Activated T-cell treated with anti-CD3 and anti-CD28 coated beads, Interleukin-2, amount 50 U/mL, for 72 hours (primary cell): ENCODE data around the gene RNF43. TPM values are rescaled to one million over a fixed set of nuclear protein-coding genes. Genes with fewer than 3 reads are reported as not detected.
A peak's percentile ranks its signal among the peaks of the same experiment; 100 is the strongest.
"Not testable (repeated sequence)": the region's sequence is repeated elsewhere in the genome, so short reads cannot be mapped to it uniquely, and the experiment has no call there.

ENCODE experiments used
- ATAC-seq, 2 donors: fragments of 150-1000 bp; cut with Tn5 transposase; replicated peaks in 1 of 2; 2 replicates each; pipeline ENCODE4 v1.10.0; 2021; ENCODE audit warnings: moderate library complexity in 2 of 2, mild to moderate bottlenecking in 1 of 2
- DNase-seq, 2 donors: peaks; one replicate each; pipeline ENCODE4 v3.0.0; 2021 to 2022; ENCODE audit warnings: mixed read lengths in 1 of 2
- H3K27ac Mint-ChIP-seq: one replicate; pipeline ENCODE4 v1.8.0; 2022; ENCODE audit warnings: mild to moderate bottlenecking, moderate library complexity, mixed read lengths
- H3K27me3 Mint-ChIP-seq: one replicate; pipeline ENCODE4 v1.8.0; 2022; ENCODE audit warnings: low read depth, mixed read lengths
- H3K36me3 Mint-ChIP-seq, 2 donors: one replicate each; pipeline ENCODE4 v1.8.0; 2022; ENCODE audit warnings: mixed read lengths in 2 of 2, mild to moderate bottlenecking in 1 of 2; ENCODE audit not compliant: insufficient read depth in 2 of 2
- H3K4me1 Mint-ChIP-seq: one replicate; pipeline ENCODE4 v1.8.0; 2022; ENCODE audit warnings: low read depth, mixed read lengths
- H3K4me3 Mint-ChIP-seq, 2 donors: one replicate each; pipeline ENCODE4 v1.8.0; 2022; ENCODE audit warnings: mild to moderate bottlenecking in 2 of 2, mixed read lengths in 2 of 2, moderate library complexity in 2 of 2
- H3K9me3 Mint-ChIP-seq, 2 donors: one replicate each; pipeline ENCODE4 v1.8.0; 2022; ENCODE audit warnings: mixed read lengths in 2 of 2
- total RNA-seq, 2 donors: library from RNA; stranded (reverse); gene quantifications; one replicate each; pipeline ENCODE4 v1.2.3, GENCODE V29; 2022

RNF43 gene
- total RNA-seq, 2 donors from 2014 or later: 2.6 to 3.4 TPM

DNA sequence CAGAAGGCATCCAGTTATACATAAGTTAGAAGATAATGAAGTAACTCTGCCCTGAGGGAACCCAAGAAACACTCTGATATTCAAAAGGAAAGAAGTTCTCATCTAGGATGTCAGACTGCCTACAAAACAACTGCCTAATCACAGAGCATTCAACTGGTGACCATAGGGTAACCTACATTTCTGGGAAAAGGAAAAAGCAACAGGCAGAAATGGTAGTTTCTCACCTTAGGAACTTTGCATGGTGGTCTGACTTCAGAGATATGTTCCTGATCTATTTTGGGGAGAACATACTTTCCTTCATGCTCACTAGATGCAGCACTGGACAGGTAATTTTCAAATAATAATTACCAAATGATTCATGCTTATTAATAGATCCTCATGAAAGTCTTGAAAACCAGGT lies 16.5 kb downstream of the RNF43 start:
- H3K4me3 Mint-ChIP-seq: no peak overlapping the region
- H3K36me3 Mint-ChIP-seq: no peaks in the 10 kb centered on the region
- no peak for DNase-seq
- ATAC-seq: no peak
- H3K27ac Mint-ChIP-seq: no peak overlapping the region
- H3K9me3 Mint-ChIP-seq: no peaks in the 10 kb centered on the region
- no peaks in the 10 kb centered on the region for H3K27me3 Mint-ChIP-seq
- peaks cover 11% of the 10 kb centered on the region for H3K4me1 Mint-ChIP-seq

DNA sequence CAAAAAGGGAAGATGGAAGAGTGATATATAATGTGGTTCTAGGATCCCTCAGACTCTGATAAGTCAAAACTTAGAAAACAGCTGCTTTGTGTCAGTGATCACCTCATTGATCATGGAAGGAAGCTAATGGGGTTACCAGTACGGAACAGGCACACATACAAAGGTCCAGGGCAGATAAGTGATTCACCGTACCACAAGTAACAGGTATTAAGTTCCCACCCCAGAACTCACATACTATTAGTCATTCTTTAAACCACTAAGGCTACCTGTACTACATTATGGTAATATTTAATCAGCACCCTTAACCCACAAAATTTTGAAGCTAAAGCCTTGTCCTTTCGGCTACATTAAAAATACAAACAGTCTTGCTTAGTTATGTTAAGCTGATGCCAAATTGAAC lies 17.4 kb downstream of the RNF43 start:
- no peak overlapping the region for H3K27ac Mint-ChIP-seq
- H3K4me1 Mint-ChIP-seq: peaks cover 11% of the 10 kb centered on the region
- no peaks in the 10 kb centered on the region for H3K36me3 Mint-ChIP-seq
- no peak for DNase-seq
- no peak overlapping the region for H3K4me3 Mint-ChIP-seq
- no peaks in the 10 kb centered on the region for H3K27me3 Mint-ChIP-seq
- ATAC-seq: no peak
- no peaks in the 10 kb centered on the region for H3K9me3 Mint-ChIP-seq

- H3K27ac Mint-ChIP-seq: no peak overlapping the region
- H3K4me1 Mint-ChIP-seq: peaks cover 18% of the 10 kb centered on the region
These were observed 18.6 kb downstream of the RNF43 start for GRCh38 chr17:58398574-58399266.

DNA sequence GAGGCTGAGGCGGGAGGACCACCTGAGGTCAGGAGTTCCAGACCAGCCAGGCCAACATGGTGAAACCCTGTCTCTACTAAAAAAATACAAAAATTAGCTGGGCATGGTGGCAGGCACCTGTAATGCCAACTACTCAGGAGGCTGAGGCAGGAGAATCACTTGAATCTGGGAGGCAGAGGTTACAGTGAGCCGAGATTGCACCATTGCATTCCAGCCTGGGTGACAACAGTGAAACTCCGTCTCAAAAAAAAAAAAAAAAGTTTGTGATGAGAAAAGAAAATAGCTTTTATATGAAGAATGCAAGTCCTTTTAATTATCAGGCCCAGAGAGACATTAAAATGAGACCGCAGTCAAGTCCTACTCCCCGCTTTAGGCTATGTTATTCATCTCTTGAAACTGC lies 19.9 kb downstream of the RNF43 start:
- H3K36me3 Mint-ChIP-seq, H3K4me3 Mint-ChIP-seq, H3K27me3 Mint-ChIP-seq, H3K27ac Mint-ChIP-seq, DNase-seq, H3K9me3 Mint-ChIP-seq, ATAC-seq: not testable (repeated sequence)
- peaks cover 17% of the 10 kb centered on the region for H3K4me1 Mint-ChIP-seq

More at GRCh38 chr17:58398574-58399266, 18.6 kb downstream of the RNF43 start:
- Mint-ChIP-seq H3K36me3 (no peaks in the 10 kb centered on the region), H3K27me3 (no peaks in the 10 kb centered on the region), H3K9me3 (no peaks in the 10 kb centered on the region), H3K4me3 (no peak overlapping the region)
- ATAC-seq: no peak
- DNase-seq: no peak

- H3K27me3 Mint-ChIP-seq: no peaks in the 10 kb centered on the region
- no peak overlapping the region for H3K4me3 Mint-ChIP-seq
- DNase-seq (no peak), ATAC-seq (no peak)
- H3K27ac Mint-ChIP-seq: no peak overlapping the region
- peaks cover 7% of the 10 kb centered on the region for H3K4me1 Mint-ChIP-seq
- H3K9me3 Mint-ChIP-seq: no peaks in the 10 kb centered on the region
- H3K36me3 Mint-ChIP-seq: no peaks in the 10 kb centered on the region
These were observed 21.2 kb downstream of the RNF43 start for GRCh38 chr17:58396173-58396572.

GRCh38 chr17:58394534-58395223 lies 22.7 kb downstream of the RNF43 start:
- Mint-ChIP-seq H3K4me1 (peaks cover 7% of the 10 kb centered on the region), H3K27ac (no peak overlapping the region), H3K27me3 (no peaks in the 10 kb centered on the region), H3K4me3 (no peak overlapping the region), H3K9me3 (no peaks in the 10 kb centered on the region), H3K36me3 (no peaks in the 10 kb centered on the region)
- ATAC-seq (no peak), DNase-seq (no peak)

- no peaks in the 10 kb centered on the region for H3K9me3 Mint-ChIP-seq
- H3K36me3 Mint-ChIP-seq: no peaks in the 10 kb centered on the region
- no peak for ATAC-seq
- H3K4me1 Mint-ChIP-seq: peaks cover 25% of the 10 kb centered on the region
- H3K27me3 Mint-ChIP-seq: no peaks in the 10 kb centered on the region
- no peak for DNase-seq
- H3K27ac Mint-ChIP-seq: no peak overlapping the region
- no peak overlapping the region for H3K4me3 Mint-ChIP-seq
These were observed 25.9 kb downstream of the RNF43 start for GRCh38 chr17:58391302-58391984.

DNA sequence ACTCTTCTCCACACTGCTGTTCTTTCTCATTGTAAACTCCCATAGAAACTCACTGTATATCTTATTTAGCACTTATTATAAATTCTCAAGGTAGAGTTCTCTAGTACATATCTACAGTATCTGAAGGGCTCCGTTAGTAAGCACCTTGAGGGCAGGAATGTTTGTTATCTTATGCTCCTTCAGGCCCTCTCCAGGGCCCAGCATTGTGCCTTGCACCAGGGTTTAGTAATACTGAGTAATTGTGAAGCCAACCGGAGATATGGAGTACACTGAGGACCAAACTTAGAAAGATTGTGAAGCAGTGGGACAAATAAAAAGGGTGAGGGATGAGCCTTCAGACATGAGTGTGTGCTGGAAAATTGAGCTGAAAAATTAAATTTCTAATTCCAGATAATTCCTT lies 26.4 kb downstream of the RNF43 start:
- H3K4me1 Mint-ChIP-seq: peaks cover 25% of the 10 kb centered on the region
- H3K27ac Mint-ChIP-seq: no peak overlapping the region
- no peaks in the 10 kb centered on the region for H3K36me3 Mint-ChIP-seq
- no peak overlapping the region for H3K4me3 Mint-ChIP-seq
- H3K9me3 Mint-ChIP-seq: no peaks in the 10 kb centered on the region
- ATAC-seq (no peak), DNase-seq (no peak)
- no peaks in the 10 kb centered on the region for H3K27me3 Mint-ChIP-seq

- no peak for ATAC-seq
- Mint-ChIP-seq H3K36me3 (no peaks in the 10 kb centered on the region), H3K27ac (no peak overlapping the region), H3K4me1 (peaks cover 32% of the 10 kb centered on the region), H3K9me3 (no peaks in the 10 kb centered on the region), H3K4me3 (peak overlapping the region in 1 of 2 donors; percentile 13), H3K27me3 (no peaks in the 10 kb centered on the region)
- DNase-seq: no peak
These were observed 28.8 kb downstream of the RNF43 start for GRCh38 chr17:58388302-58389190.

DNA sequence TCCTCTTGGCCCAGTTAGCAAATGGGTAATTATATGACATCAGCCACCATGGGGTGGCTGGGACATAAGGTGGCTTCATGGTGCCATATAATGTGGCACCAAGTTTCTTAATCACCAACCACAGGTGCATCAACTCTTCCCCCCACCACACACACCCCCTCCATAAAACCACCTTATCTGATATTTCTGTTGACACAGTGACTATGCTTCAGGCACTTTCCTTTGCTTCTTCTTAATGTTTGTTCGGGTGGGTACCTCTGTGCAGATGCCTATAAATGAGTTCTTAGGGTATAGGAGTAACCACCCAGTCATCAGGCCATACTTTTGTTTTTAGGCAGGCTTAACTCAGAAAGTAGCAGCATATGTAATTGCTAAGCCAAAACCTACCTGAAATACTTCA lies 29.5 kb downstream of the RNF43 start:
- peak; percentile 40 to 47 for DNase-seq
- peak; percentile 93 to 96 for ATAC-seq
- no peaks in the 10 kb centered on the region for H3K9me3 Mint-ChIP-seq
- H3K4me3 Mint-ChIP-seq: no peak overlapping the region
- H3K27ac Mint-ChIP-seq: no peak overlapping the region
- H3K4me1 Mint-ChIP-seq: peaks cover 38% of the 10 kb centered on the region
- no peaks in the 10 kb centered on the region for H3K27me3 Mint-ChIP-seq
- no peaks in the 10 kb centered on the region for H3K36me3 Mint-ChIP-seq

DNA sequence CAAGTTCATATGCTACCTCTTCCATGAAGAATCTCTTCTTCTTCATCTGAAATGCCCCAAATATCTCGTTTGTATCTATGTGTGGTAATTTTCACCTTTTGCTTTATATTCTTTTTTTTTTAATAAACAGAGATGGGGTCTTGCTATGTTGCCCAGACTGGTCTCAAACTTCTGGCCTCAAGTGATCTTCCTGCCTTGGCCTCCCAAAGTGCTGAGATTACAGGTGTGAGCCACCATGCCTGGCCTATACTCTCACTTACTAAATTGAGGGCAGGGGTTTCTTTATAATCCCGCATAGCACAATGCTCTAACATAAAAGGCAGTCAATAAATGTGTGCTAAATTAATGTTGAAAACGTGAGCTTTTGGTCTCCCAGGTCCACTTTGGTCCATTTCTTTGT lies 30.6 kb downstream of the RNF43 start:
- no peaks in the 10 kb centered on the region for H3K27me3 Mint-ChIP-seq
- DNase-seq (no peak), ATAC-seq (no peak)
- no peak overlapping the region for H3K27ac Mint-ChIP-seq
- H3K4me1 Mint-ChIP-seq: peaks cover 49% of the 10 kb centered on the region
- no peaks in the 10 kb centered on the region for H3K9me3 Mint-ChIP-seq
- H3K36me3 Mint-ChIP-seq: no peaks in the 10 kb centered on the region
- no peak overlapping the region for H3K4me3 Mint-ChIP-seq

GRCh38 chr17:58385359-58385899 lies 31.9 kb downstream of the RNF43 start:
- no peaks in the 10 kb centered on the region for H3K9me3 Mint-ChIP-seq
- no peak overlapping the region for H3K27ac Mint-ChIP-seq
- no peak for DNase-seq
- ATAC-seq: no peak
- no peaks in the 10 kb centered on the region for H3K36me3 Mint-ChIP-seq
- H3K27me3 Mint-ChIP-seq: no peaks in the 10 kb centered on the region
- no peak overlapping the region for H3K4me3 Mint-ChIP-seq
- peaks cover 58% of the 10 kb centered on the region for H3K4me1 Mint-ChIP-seq
